Measurements from ENCODE around the gene RNASEH2B. TPM values are rescaled to one million over a fixed set of nuclear protein-coding genes. Genes with fewer than 3 reads are reported as not detected.

The RNASEH2B gene
- total RNA-seq, 1 experiment from 2014 or later: 60.2 TPM

- Mint-ChIP-seq H3K36me3 (ENCODE audit: insufficient read depth, unreplicated experiment) (no peaks in the 10 kb centered on the region), H3K9me3 (ENCODE audit: unreplicated experiment) (no peaks in the 10 kb centered on the region), H3K27me3 (ENCODE audit: insufficient read depth, unreplicated experiment) (peaks cover 23% of the 10 kb centered on the region), H3K4me3 (ENCODE audit: unreplicated experiment) (no peak overlapping the region), H3K4me1 (ENCODE audit: low read depth, unreplicated experiment) (no peaks in the 10 kb centered on the region), H3K27ac (ENCODE audit: unreplicated experiment) (no peak overlapping the region)
- ChIA-PET CTCF (no interaction called here), POLR2A (no interaction called here)
- H3K27me3 ChIP-seq (replicated peaks; ENCODE audit: control insufficient read depth, insufficient read depth, low read length): no peaks in the 10 kb centered on the region
- no peaks in the 10 kb centered on the region for H3K4me1 ChIP-seq
- no peaks in the 10 kb centered on the region for H3K9me3 ChIP-seq
- no peak overlapping the region for H3K4me3 ChIP-seq (ENCODE audit: low read depth, low read length)
- BruUV-seq (replicated peaks): no TSS peak
- TF ChIP-seq CTCF (IDR thresholded peaks at IDR 0.05; ENCODE audit: insufficient read depth in 1 of 2, low read depth in 1 of 2, low read length in 1 of 2, severe bottlenecking in 1 of 2, unreplicated experiment in 1 of 2): no peak
- no peak for DNase-seq
- intact Hi-C loops (cut with micrococcal nuclease; ENCODE audit: unreplicated experiment): no loop called here
- no peaks in the 10 kb centered on the region for H3K36me3 ChIP-seq (ENCODE audit: control insufficient read depth, insufficient read depth, low read length)
These were observed 20.3 kb upstream of the RNASEH2B start for GRCh38 chr13:50889317-50889716.

GRCh38 chr13:50891206-50891605 lies 18.4 kb upstream of the RNASEH2B start:
- DNase-seq: no peak
- Mint-ChIP-seq H3K4me1 (ENCODE audit: low read depth, unreplicated experiment) (no peaks in the 10 kb centered on the region), H3K4me3 (ENCODE audit: unreplicated experiment) (no peak overlapping the region), H3K9me3 (ENCODE audit: unreplicated experiment) (no peaks in the 10 kb centered on the region), H3K27ac (ENCODE audit: unreplicated experiment) (no peak overlapping the region), H3K36me3 (ENCODE audit: insufficient read depth, unreplicated experiment) (no peaks in the 10 kb centered on the region), H3K27me3 (ENCODE audit: insufficient read depth, unreplicated experiment) (peaks cover 15% of the 10 kb centered on the region)
- no peaks in the 10 kb centered on the region for H3K4me1 ChIP-seq
- H3K9me3 ChIP-seq: no peaks in the 10 kb centered on the region
- BruUV-seq (replicated peaks): no TSS peak
- ChIA-PET CTCF (no interaction called here), POLR2A (no interaction called here)
- no peak overlapping the region for H3K4me3 ChIP-seq (ENCODE audit: low read depth, low read length)
- H3K36me3 ChIP-seq (ENCODE audit: control insufficient read depth, insufficient read depth, low read length): no peaks in the 10 kb centered on the region
- peak in 1 of 2 experiments; percentile 0 for TF ChIP-seq CTCF (IDR thresholded peaks at IDR 0.05; ENCODE audit: insufficient read depth in 1 of 2, low read depth in 1 of 2, low read length in 1 of 2, severe bottlenecking in 1 of 2, unreplicated experiment in 1 of 2)
- H3K27me3 ChIP-seq (replicated peaks; ENCODE audit: control insufficient read depth, insufficient read depth, low read length): no peaks in the 10 kb centered on the region
- intact Hi-C loops (cut with micrococcal nuclease; ENCODE audit: unreplicated experiment): no loop called here

GRCh38 chr13:50892210-50892944 lies 17.2 kb upstream of the RNASEH2B start:
- Mint-ChIP-seq H3K4me1 (ENCODE audit: low read depth, unreplicated experiment) (no peaks in the 10 kb centered on the region), H3K9me3 (ENCODE audit: unreplicated experiment) (no peaks in the 10 kb centered on the region), H3K36me3 (ENCODE audit: insufficient read depth, unreplicated experiment) (no peaks in the 10 kb centered on the region), H3K27ac (ENCODE audit: unreplicated experiment) (no peak overlapping the region), H3K27me3 (ENCODE audit: insufficient read depth, unreplicated experiment) (peaks cover 10% of the 10 kb centered on the region), H3K4me3 (ENCODE audit: unreplicated experiment) (no peak overlapping the region)
- ChIA-PET POLR2A (interaction anchor here (0.6 kb wide), 1 partner anchor 17 kb away, joined by 3 read pairs; no protein-coding TSS in a partner anchor), CTCF (no interaction called here)
- intact Hi-C loops (cut with micrococcal nuclease; ENCODE audit: unreplicated experiment): no loop called here
- Histone ChIP-seq H3K9me3 (no peaks in the 10 kb centered on the region), H3K4me1 (no peaks in the 10 kb centered on the region), H3K36me3 (ENCODE audit: control insufficient read depth, insufficient read depth, low read length) (no peaks in the 10 kb centered on the region), H3K4me3 (ENCODE audit: low read depth, low read length) (no peak overlapping the region), H3K27me3 (replicated peaks; ENCODE audit: control insufficient read depth, insufficient read depth, low read length) (no peaks in the 10 kb centered on the region)
- DNase-seq: no peak
- no TSS peak for BruUV-seq (replicated peaks)
- no peak for TF ChIP-seq CTCF (IDR thresholded peaks at IDR 0.05; ENCODE audit: insufficient read depth in 1 of 2, low read depth in 1 of 2, low read length in 1 of 2, severe bottlenecking in 1 of 2, unreplicated experiment in 1 of 2)

All from Caco-2 (cell line).